OCI-LY3 (cell line): Measurements from ENCODE around the gene RNF169.

Experiments used
- H2AFZ ChIP-seq: fragments of 200-600, 300-600 bp; shearing (Covaris generic); 2 replicates; pipeline ENCODE4 v1.6.0; 2014; ENCODE audit warnings: antibody characterized with exemption, low read depth, low read length
- H3K27ac ChIP-seq: fragments of 200-600, 300-600 bp; sonication (generic); 2 replicates; pipeline ENCODE4 v1.5.1; 2014; ENCODE audit warnings: mild to moderate bottlenecking, low read length, moderate library complexity, mixed read lengths
- H3K27me3 ChIP-seq: fragments of 200-600, 300-600 bp; sonication (generic); 2 replicates; pipeline ENCODE4 v1.6.1; 2014; ENCODE audit warnings: low read depth, low read length, mixed read lengths
- H3K36me3 ChIP-seq: fragments of 200-600, 300-600 bp; sonication (generic); replicated peaks from 2 replicates; pipeline ENCODE3; 2014; ENCODE audit warnings: low read depth, low read length, mixed read lengths
- H3K4me1 ChIP-seq: fragments of 300-600, 200-600 bp; sonication (generic); 2 replicates; pipeline ENCODE4 v1.6.1; 2014; ENCODE audit warnings: low read length, mixed read lengths
- H3K4me2 ChIP-seq: fragments of 200-600, 300-600 bp; sonication (generic); 2 replicates; pipeline ENCODE4 v1.6.1; 2014; ENCODE audit warnings: low read length, mixed read lengths
- H3K4me3 ChIP-seq: fragments of 300-600, 200-600 bp; sonication (generic); 2 replicates; pipeline ENCODE4 v1.5.1; 2014; ENCODE audit warnings: antibody characterized with exemption, mild to moderate bottlenecking, low read length, moderate library complexity
- H3K79me2 ChIP-seq: fragments of 300-600, 200-600 bp; shearing (Covaris generic); 2 replicates; pipeline ENCODE4 v1.6.1; 2014; ENCODE audit warnings: mild to moderate bottlenecking, low read length, mixed read lengths
- H3K9ac ChIP-seq: fragments of 300-600, 200-600 bp; shearing (Covaris generic); 2 replicates; pipeline ENCODE4 v1.6.0; 2014; ENCODE audit warnings: mild to moderate bottlenecking, low read length, moderate library complexity
- H3K9me3 ChIP-seq: fragments of 200-600, 300-600 bp; shearing (Covaris generic); 2 replicates; pipeline ENCODE4 v1.6.1; 2014; ENCODE audit warnings: low read length, mixed read lengths; ENCODE audit not compliant: insufficient read depth
- H4K20me1 ChIP-seq: fragments of 200-600, 300-600 bp; sonication (generic); 2 replicates; pipeline ENCODE4 v1.6.1; 2016; ENCODE audit warnings: low read length, mixed read lengths; ENCODE audit not compliant: insufficient read depth
- EZH2phosphoT487 ChIP-seq: fragments of 200-600 bp; shearing (Covaris generic); IDR thresholded peaks from 2 replicates; pipeline ENCODE4 v1.6.1; 2018; ENCODE audit warnings: antibody characterized with exemption, mixed run types, low read depth
- TF ChIP-seq, protein P1 (sequence below): fragments of 200-600, 300-600 bp; sonication (generic); IDR thresholded peaks from 2 replicates; pipeline ENCODE4 v1.5.1; 2014; ENCODE audit warnings: antibody characterized with exemption, low read length, low read depth

RNF169 gene

GRCh38 chr11:74849525-74850391 lies 101.1 kb downstream of the RNF169 start:
- peaks cover 51% of the 10 kb centered on the region for H3K36me3 ChIP-seq
- no peak overlapping the region for H3K9ac ChIP-seq
- no peaks in the 10 kb centered on the region for H3K4me1 ChIP-seq
- no peaks in the 10 kb centered on the region for H3K79me2 ChIP-seq
- no peaks in the 10 kb centered on the region for H3K27me3 ChIP-seq
- no peak overlapping the region for H2AFZ ChIP-seq
- no peak overlapping the region for H3K4me2 ChIP-seq
- H3K9me3 ChIP-seq: no peaks in the 10 kb centered on the region
- H4K20me1 ChIP-seq: no peaks in the 10 kb centered on the region
- TF ChIP-seq EZH2phosphoT487: no peak
- TF ChIP-seq, protein P1, sequence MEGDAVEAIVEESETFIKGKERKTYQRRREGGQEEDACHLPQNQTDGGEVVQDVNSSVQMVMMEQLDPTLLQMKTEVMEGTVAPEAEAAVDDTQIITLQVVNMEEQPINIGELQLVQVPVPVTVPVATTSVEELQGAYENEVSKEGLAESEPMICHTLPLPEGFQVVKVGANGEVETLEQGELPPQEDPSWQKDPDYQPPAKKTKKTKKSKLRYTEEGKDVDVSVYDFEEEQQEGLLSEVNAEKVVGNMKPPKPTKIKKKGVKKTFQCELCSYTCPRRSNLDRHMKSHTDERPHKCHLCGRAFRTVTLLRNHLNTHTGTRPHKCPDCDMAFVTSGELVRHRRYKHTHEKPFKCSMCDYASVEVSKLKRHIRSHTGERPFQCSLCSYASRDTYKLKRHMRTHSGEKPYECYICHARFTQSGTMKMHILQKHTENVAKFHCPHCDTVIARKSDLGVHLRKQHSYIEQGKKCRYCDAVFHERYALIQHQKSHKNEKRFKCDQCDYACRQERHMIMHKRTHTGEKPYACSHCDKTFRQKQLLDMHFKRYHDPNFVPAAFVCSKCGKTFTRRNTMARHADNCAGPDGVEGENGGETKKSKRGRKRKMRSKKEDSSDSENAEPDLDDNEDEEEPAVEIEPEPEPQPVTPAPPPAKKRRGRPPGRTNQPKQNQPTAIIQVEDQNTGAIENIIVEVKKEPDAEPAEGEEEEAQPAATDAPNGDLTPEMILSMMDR: no peak
- no peak overlapping the region for H3K27ac ChIP-seq
- H3K4me3 ChIP-seq: no peak overlapping the region

GRCh38 chr11:74853223-74853622 lies 104.6 kb downstream of the RNF169 start:
- no peaks in the 10 kb centered on the region for H3K4me1 ChIP-seq
- no peaks in the 10 kb centered on the region for H3K9me3 ChIP-seq

DNA sequence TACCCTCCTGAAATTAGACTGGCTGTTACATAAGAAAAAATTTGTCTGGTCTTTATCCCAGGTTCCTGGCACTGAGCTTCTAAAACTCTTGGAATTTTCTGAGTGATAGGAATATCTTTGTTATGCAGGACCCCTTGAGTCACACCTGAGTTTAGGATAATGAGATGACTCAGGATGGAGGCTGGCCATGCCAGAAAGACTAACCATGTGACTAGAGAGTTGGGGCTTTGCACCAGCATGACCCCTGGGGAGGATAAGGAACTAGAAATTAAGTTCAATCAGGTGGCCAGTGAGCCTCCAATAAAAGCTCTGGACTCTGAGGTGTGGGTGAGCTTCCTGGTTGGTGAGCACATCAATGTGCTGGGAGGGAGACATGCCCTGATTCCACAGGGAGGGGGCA lies 112.1 kb downstream of the RNF169 start:
- no peak overlapping the region for H3K9ac ChIP-seq
- no peak overlapping the region for H3K4me3 ChIP-seq
- H3K27me3 ChIP-seq: no peaks in the 10 kb centered on the region
- H3K9me3 ChIP-seq: peaks cover 19% of the 10 kb centered on the region; the same call in 1 of the 2 replicates
- H3K36me3 ChIP-seq: peaks cover 90% of the 10 kb centered on the region
- H3K79me2 ChIP-seq: no peaks in the 10 kb centered on the region
- H3K27ac ChIP-seq: no peak overlapping the region
- no peak overlapping the region for H2AFZ ChIP-seq
- no peak overlapping the region for H3K4me2 ChIP-seq
- no peaks in the 10 kb centered on the region for H3K4me1 ChIP-seq
- no peaks in the 10 kb centered on the region for H4K20me1 ChIP-seq
- TF ChIP-seq EZH2phosphoT487: no peak
- TF ChIP-seq, protein P1: no peak

More at GRCh38 chr11:74853223-74853622, 104.6 kb downstream of the RNF169 start:
- H3K27me3 ChIP-seq: no peaks in the 10 kb centered on the region
- no peak overlapping the region for H3K27ac ChIP-seq
- TF ChIP-seq, protein P1: no peak
- TF ChIP-seq EZH2phosphoT487: no peak
- peaks cover 58% of the 10 kb centered on the region for H3K36me3 ChIP-seq
- H3K79me2 ChIP-seq: no peaks in the 10 kb centered on the region
- H2AFZ ChIP-seq: no peak overlapping the region
- H3K9ac ChIP-seq: no peak overlapping the region
- H3K4me3 ChIP-seq: no peak overlapping the region
- no peak overlapping the region for H3K4me2 ChIP-seq
- H4K20me1 ChIP-seq: no peaks in the 10 kb centered on the region

GRCh38 chr11:74863410-74863809 lies 114.8 kb downstream of the RNF169 start:
- Histone ChIP-seq H3K9ac (no peak overlapping the region), H3K4me2 (no peak overlapping the region), H3K4me1 (no peaks in the 10 kb centered on the region), H3K79me2 (no peaks in the 10 kb centered on the region), H3K9me3 (peaks cover 44% of the 10 kb centered on the region), H2AFZ (no peak overlapping the region), H3K36me3 (peaks cover 90% of the 10 kb centered on the region), H4K20me1 (no peaks in the 10 kb centered on the region), H3K27ac (no peak overlapping the region), H3K4me3 (no peak overlapping the region), H3K27me3 (no peaks in the 10 kb centered on the region)
- no peak for TF ChIP-seq EZH2phosphoT487
- TF ChIP-seq, protein P1: no peak
